HepG2 (cell line): ENCODE data around the gene DUSP9. TPM values are rescaled to one million over a fixed set of nuclear protein-coding genes. Genes with fewer than 3 reads are reported as not detected.

Experiments
- ATAC-seq: fragments of 200-7000 bp; cut with Tn5 transposase; 3 replicates; pipeline ENCODE4 v1.9.1; 2020; ENCODE audit warnings: mild to moderate bottlenecking, moderate library complexity
- BruUV-seq: library from RNA; stranded (reverse); fragments of 400-500 nt; replicated peaks from 2 replicates; lab custom pipeline; 2021; lab: Mats Ljungman, UMichigan
- CTCF ChIA-PET: fragments of 300-600 bp; formaldehyde crosslinking; extraction: SDS; loops from one replicate; lab custom pipeline; 2021; ENCODE audit warnings: low total read pairs, inconsistent platforms, low intra/inter-chr PET ratio; lab: Yijun Ruan, JAX
- POLR2A ChIA-PET: fragments of 350-600 bp; sonication (Branson Sonifier 250); formaldehyde crosslinking; loops from one replicate; lab custom pipeline; 2020; ENCODE audit warnings: antibody characterized with exemption, inconsistent platforms; lab: Yijun Ruan, JAX
- DNase-seq: peaks from one replicate; pipeline ENCODE4 v3.0.0-alpha.2; 2015; ENCODE audit warnings: low spot score
- FAIRE-seq: peaks from 3 replicates; lab custom pipeline; 2011; peaks lifted over from hg19 to GRCh38; lab: Jason Lieb, UNC
- H2AFZ ChIP-seq: one replicate; pipeline ENCODE4 v1.6.1; 2011; ENCODE audit warnings: low read length, inconsistent platforms
- H3K27ac ChIP-seq: fragments of 300-600 bp; 3 replicates; pipeline ENCODE4 v1.8.0; 2011; ENCODE audit warnings: mixed run types, mild to moderate bottlenecking, mixed read lengths, low read length, inconsistent platforms; ENCODE audit not compliant: insufficient read depth; ENCODE audit errors: extremely low read length
- H3K27me3 ChIP-seq, 2 experiments: fragments of 200-600 bp in 1 of 2; 2 replicates in 1 of 2; 3 replicates in 1 of 2; pipeline versions ENCODE4 v1.6.0 to v1.8.0; 2011; ENCODE audit warnings: low read length in 2 of 2, mild to moderate bottlenecking in 2 of 2, moderate library complexity in 2 of 2, inconsistent platforms in 1 of 2; ENCODE audit not compliant: insufficient read depth in 2 of 2, control insufficient read depth in 1 of 2
- H3K36me3 ChIP-seq, 2 experiments: fragments of 200-600 bp in 1 of 2; replicated peaks in 1 of 2; 2 replicates in 1 of 2; 3 replicates in 1 of 2; pipeline versions ENCODE4 v1.5.1 to v1.8.0; 2011; ENCODE audit warnings: low read length in 2 of 2, inconsistent platforms in 1 of 2; ENCODE audit not compliant: insufficient read depth in 2 of 2, control insufficient read depth in 1 of 2
- H3K4me1 ChIP-seq: 2 replicates; pipeline ENCODE4 v1.5.1; 2012; ENCODE audit warnings: low read length, inconsistent platforms; ENCODE audit not compliant: insufficient read depth
- H3K4me2 ChIP-seq: 2 replicates; pipeline ENCODE4 v1.6.0; 2011; ENCODE audit warnings: low read depth, low read length, inconsistent platforms
- H3K4me3 ChIP-seq, 3 experiments: fragments of 200-600 bp in 1 of 3; sonication (generic), shearing (Covaris generic) in 1 of 3; replicated peaks in 1 of 3; 2 replicates each; pipeline ENCODE4 v1.5.1; 2011 to 2016; ENCODE audit warnings: low read length in 3 of 3, inconsistent platforms in 2 of 3, low read depth in 2 of 3, mild to moderate bottlenecking in 2 of 3, control low read depth in 1 of 3, mixed read lengths in 1 of 3; ENCODE audit not compliant: insufficient read depth in 1 of 3
- H3K79me2 ChIP-seq: one replicate; pipeline ENCODE4 v1.6.1; 2011; ENCODE audit warnings: low read length, inconsistent platforms; ENCODE audit not compliant: insufficient read depth
- H3K9ac ChIP-seq: 2 replicates; pipeline ENCODE4 v1.6.0; 2011; ENCODE audit warnings: mild to moderate bottlenecking, low read depth, low read length, inconsistent platforms; ENCODE audit not compliant: insufficient read depth
- H3K9me3 ChIP-seq: 2 replicates; pipeline ENCODE4 v1.5.1; 2012; ENCODE audit warnings: mild to moderate bottlenecking, low read length
- H4K20me1 ChIP-seq: 2 replicates; pipeline ENCODE4 v1.6.0; 2011; ENCODE audit warnings: inconsistent platforms, mild to moderate bottlenecking, low read length, moderate library complexity; ENCODE audit not compliant: insufficient read depth
- CC2D1A ChIP-seq: sonication (generic); formaldehyde crosslinking; IDR thresholded peaks from 2 replicates; pipeline ENCODE4 v1.8.1; 2023; ENCODE audit warnings: mild to moderate bottlenecking, missing genetic modification reagents
- HNRNPUL1 ChIP-seq: fragments of 200-400 bp; formaldehyde crosslinking; IDR thresholded peaks from 2 replicates; pipeline ENCODE4 v1.6.1; 2017; ENCODE audit warnings: low read depth, mild to moderate bottlenecking, low read length, moderate library complexity
- IKZF4 ChIP-seq: sonication (generic); formaldehyde crosslinking; IDR thresholded peaks from 2 replicates; pipeline ENCODE4 v1.5.1; 2020; ENCODE audit warnings: borderline replicate concordance, mild to moderate bottlenecking, low read depth, missing genetic modification reagents; ENCODE audit errors: not compliant biosample characterization
- NFATC3 ChIP-seq: sonication (generic); formaldehyde crosslinking; IDR thresholded peaks from 2 replicates; pipeline ENCODE4 v1.5.1; 2020; ENCODE audit warnings: mild to moderate bottlenecking, missing genetic modification reagents
- POLR2A ChIP-seq, 2 experiments: IDR thresholded peaks; 2 replicates each; pipeline ENCODE4 v1.6.1; 2011; ENCODE audit warnings: low read depth in 2 of 2, low read length in 2 of 2, mild to moderate bottlenecking in 1 of 2, moderate library complexity in 1 of 2; ENCODE audit not compliant: insufficient read depth in 1 of 2
- SP5 ChIP-seq: IDR thresholded peaks from 2 replicates; pipeline ENCODE4 v1.6.1; 2016; ENCODE audit warnings: low read depth, borderline replicate concordance
- SRY ChIP-seq: sonication (generic); formaldehyde crosslinking; IDR thresholded peaks from 2 replicates; pipeline ENCODE4 v1.8.0; 2022; ENCODE audit warnings: mild to moderate bottlenecking, missing genetic modification reagents
- TAF15 ChIP-seq: fragments of 200-400 bp; formaldehyde crosslinking; IDR thresholded peaks from one replicate; pipeline ENCODE4 v1.6.1; 2018; ENCODE audit warnings: mild to moderate bottlenecking, low read depth, low read length; ENCODE audit not compliant: poor library complexity, severe bottlenecking
- TP53 ChIP-seq: sonication (generic); formaldehyde crosslinking; conservative IDR thresholded peaks from 2 replicates; pipeline ENCODE4 v1.4.0; 2020; ENCODE audit warnings: missing genetic modification reagents
- ZC3H4 ChIP-seq: sonication (generic); formaldehyde crosslinking; IDR thresholded peaks from 2 replicates; pipeline ENCODE4 v1.4.0; 2020; ENCODE audit warnings: missing genetic modification reagents, borderline replicate concordance
- ZNF143 ChIP-seq: sonication (generic); formaldehyde crosslinking; IDR thresholded peaks from 2 replicates; pipeline ENCODE4 v1.4.0; 2020; ENCODE audit warnings: missing genetic modification reagents
- ZNF274 ChIP-seq: sonication (generic); formaldehyde crosslinking; IDR thresholded peaks from 2 replicates; pipeline ENCODE4 v1.5.1; 2020; ENCODE audit warnings: mild to moderate bottlenecking, missing genetic modification reagents
- WGBS: methylation state at CpG from one replicate; pipeline ENCODE4 v1.1.6; 2017; ENCODE audit warnings: low lambda C conversion rate; 5-methylcytosine and 5-hydroxymethylcytosine counted together
- in situ Hi-C: cut with HindIII; loops from 2 replicates; pipeline ENCODE4 v1.10.0; 2017; ENCODE audit warnings: low pct_unique_long_range_greater_than_20kb; ENCODE audit not compliant: extremely low pct_ligation_motif_present
- intact Hi-C: fragments of 100-400 bp; cut with micrococcal nuclease; formaldehyde crosslinking; loops from one replicate; pipeline ENCODE4 v1.10.0; 2022; ENCODE audit not compliant: unreplicated experiment
- polyA plus RNA-seq, 8 experiments: library from polyadenylated mRNA; depleted of rRNA in 3 of 8; stranded (reverse) in 7 of 8; unstranded in 1 of 8; fragments of >200 nt; fragmentation: Illumina TruSeq in 4 of 8; extraction: Trizol in 4 of 8; gene quantifications; 2 replicates each; pipeline versions ENCODE4 v1.2.1 to v1.2.3, GENCODE V29; 2011 to 2016; ENCODE audit warnings: low read depth in 4 of 8, missing spikeins in 1 of 8, mixed read lengths in 1 of 8; ENCODE audit not compliant: insufficient read depth in 1 of 8
- total RNA-seq, 5 experiments: library from RNA; depleted of rRNA; stranded (reverse); fragments of >200 nt; fragmentation: Illumina TruSeq; extraction: Trizol; gene quantifications; 2 replicates each; pipeline ENCODE4 v1.2.3, GENCODE V29; 2016; ENCODE audit warnings: low read depth in 1 of 5
- TF ChIP-seq, protein P1 (sequence below): sonication (generic); formaldehyde crosslinking; IDR thresholded peaks from 2 replicates; pipeline ENCODE4 v1.4.0; 2020; ENCODE audit warnings: missing genetic modification reagents
- TF ChIP-seq, protein P2 (sequence below): sonication (generic); formaldehyde crosslinking; IDR thresholded peaks from 2 replicates; pipeline ENCODE4 v1.4.0; 2020; ENCODE audit warnings: missing genetic modification reagents

DUSP9 gene
- total and polyA plus RNA-seq, 2 of the 13 experiments (the other 11 are each of a cell fraction or from before 2014, with no cell fraction given), result 235 to 435 TPM

DNA sequence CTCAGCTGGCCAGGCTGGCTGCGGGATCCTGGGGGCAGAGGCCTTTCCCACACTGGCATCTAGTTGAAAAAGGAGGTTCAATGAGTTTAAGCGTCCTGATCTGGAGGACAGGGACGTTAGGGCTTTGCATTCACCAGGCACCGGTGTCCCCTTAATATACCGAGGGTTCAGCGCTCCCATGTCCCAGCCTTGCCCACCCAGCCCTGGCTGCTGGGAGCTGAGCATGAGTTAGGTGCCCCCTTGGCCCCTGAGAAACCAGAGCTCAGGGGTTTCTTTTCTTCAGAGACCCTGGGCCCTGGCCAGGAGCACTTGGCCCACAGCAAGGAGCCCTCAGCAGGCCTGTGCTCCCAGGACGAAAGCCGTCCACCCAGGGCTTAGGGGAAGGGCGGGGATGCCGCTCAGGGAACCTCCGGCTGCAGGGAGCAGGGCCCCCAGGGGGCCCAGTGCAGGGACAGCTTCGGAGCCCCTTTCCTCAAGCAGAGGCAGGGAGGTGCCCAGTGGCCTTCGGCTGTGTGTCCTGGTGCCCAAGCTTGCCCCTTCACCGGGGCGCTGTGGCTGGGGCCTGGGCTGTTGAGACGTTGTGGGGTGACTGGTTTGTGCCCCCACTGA lies 20.9 kb upstream of the DUSP9 start:
- FAIRE-seq (no peak), DNase-seq (no peak), ATAC-seq (peak; percentile 9)
- Histone ChIP-seq H3K27ac (peak overlapping the region; percentile 100), H3K36me3 (no peaks in the 10 kb centered on the region), H3K4me1 (peaks cover 96% of the 10 kb centered on the region), H3K9ac (peak overlapping the region; percentile 95), H3K4me2 (peak overlapping the region; percentile 91), H2AFZ (no peak overlapping the region), H3K4me3 (peak overlapping the region; percentile 46 to 77 (median 69); a peak in 5 of 6 replicates), H3K79me2 (peaks cover 22% of the 10 kb centered on the region), H3K27me3 (no peaks in the 10 kb centered on the region), H4K20me1 (no peaks in the 10 kb centered on the region), H3K9me3 (no peaks in the 10 kb centered on the region)
- POLR2A ChIA-PET, result interaction anchor here (0.9 to 11.8 kb wide), 8 partner anchors 7 to 302 kb away, joined by 3 to 596 read pairs (median 6); partner anchors contain the start of gene DUSP9
- CTCF ChIA-PET, result no interaction called here
- intact Hi-C loops (no loop called here), in situ Hi-C loops (no loop called here)
- BruUV-seq, result TSS peak; percentile 79
- no CpG with 5 or more reads among the region's 16 CpGs for WGBS
- TF ChIP-seq SP5 (CRISPR knock-in tag), result no peak
- TF ChIP-seq IKZF4 (CRISPR knock-in tag), result no peak
- TF ChIP-seq POLR2A (IDR thresholded peaks at IDR 0.05; ENCODE audit: insufficient read depth in 1 of 2, low read depth in 2 of 2, low read length in 2 of 2), result peak in 1 of 2 experiments; percentile 74; a peak in 2 of 4 replicates
- TF ChIP-seq HNRNPUL1, result no peak
- TF ChIP-seq CC2D1A (CRISPR knock-in tag), result no peak
- TF ChIP-seq, protein P1, sequence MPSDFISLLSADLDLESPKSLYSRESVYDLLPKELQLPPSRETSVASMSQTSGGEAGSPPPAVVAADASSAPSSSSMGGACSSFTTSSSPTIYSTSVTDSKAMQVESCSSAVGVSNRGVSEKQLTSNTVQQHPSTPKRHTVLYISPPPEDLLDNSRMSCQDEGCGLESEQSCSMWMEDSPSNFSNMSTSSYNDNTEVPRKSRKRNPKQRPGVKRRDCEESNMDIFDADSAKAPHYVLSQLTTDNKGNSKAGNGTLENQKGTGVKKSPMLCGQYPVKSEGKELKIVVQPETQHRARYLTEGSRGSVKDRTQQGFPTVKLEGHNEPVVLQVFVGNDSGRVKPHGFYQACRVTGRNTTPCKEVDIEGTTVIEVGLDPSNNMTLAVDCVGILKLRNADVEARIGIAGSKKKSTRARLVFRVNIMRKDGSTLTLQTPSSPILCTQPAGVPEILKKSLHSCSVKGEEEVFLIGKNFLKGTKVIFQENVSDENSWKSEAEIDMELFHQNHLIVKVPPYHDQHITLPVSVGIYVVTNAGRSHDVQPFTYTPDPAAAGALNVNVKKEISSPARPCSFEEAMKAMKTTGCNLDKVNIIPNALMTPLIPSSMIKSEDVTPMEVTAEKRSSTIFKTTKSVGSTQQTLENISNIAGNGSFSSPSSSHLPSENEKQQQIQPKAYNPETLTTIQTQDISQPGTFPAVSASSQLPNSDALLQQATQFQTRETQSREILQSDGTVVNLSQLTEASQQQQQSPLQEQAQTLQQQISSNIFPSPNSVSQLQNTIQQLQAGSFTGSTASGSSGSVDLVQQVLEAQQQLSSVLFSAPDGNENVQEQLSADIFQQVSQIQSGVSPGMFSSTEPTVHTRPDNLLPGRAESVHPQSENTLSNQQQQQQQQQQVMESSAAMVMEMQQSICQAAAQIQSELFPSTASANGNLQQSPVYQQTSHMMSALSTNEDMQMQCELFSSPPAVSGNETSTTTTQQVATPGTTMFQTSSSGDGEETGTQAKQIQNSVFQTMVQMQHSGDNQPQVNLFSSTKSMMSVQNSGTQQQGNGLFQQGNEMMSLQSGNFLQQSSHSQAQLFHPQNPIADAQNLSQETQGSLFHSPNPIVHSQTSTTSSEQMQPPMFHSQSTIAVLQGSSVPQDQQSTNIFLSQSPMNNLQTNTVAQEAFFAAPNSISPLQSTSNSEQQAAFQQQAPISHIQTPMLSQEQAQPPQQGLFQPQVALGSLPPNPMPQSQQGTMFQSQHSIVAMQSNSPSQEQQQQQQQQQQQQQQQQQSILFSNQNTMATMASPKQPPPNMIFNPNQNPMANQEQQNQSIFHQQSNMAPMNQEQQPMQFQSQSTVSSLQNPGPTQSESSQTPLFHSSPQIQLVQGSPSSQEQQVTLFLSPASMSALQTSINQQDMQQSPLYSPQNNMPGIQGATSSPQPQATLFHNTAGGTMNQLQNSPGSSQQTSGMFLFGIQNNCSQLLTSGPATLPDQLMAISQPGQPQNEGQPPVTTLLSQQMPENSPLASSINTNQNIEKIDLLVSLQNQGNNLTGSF (CRISPR knock-in tag), result 0 out of 2 replicates have a peak, but pooled peaks have one; percentile 18
- no peak for TF ChIP-seq ZNF274 (CRISPR knock-in tag)
- no peak for TF ChIP-seq TP53 (CRISPR knock-in tag)
- no peak for TF ChIP-seq ZNF143 (CRISPR knock-in tag)
- TF ChIP-seq, protein P2, sequence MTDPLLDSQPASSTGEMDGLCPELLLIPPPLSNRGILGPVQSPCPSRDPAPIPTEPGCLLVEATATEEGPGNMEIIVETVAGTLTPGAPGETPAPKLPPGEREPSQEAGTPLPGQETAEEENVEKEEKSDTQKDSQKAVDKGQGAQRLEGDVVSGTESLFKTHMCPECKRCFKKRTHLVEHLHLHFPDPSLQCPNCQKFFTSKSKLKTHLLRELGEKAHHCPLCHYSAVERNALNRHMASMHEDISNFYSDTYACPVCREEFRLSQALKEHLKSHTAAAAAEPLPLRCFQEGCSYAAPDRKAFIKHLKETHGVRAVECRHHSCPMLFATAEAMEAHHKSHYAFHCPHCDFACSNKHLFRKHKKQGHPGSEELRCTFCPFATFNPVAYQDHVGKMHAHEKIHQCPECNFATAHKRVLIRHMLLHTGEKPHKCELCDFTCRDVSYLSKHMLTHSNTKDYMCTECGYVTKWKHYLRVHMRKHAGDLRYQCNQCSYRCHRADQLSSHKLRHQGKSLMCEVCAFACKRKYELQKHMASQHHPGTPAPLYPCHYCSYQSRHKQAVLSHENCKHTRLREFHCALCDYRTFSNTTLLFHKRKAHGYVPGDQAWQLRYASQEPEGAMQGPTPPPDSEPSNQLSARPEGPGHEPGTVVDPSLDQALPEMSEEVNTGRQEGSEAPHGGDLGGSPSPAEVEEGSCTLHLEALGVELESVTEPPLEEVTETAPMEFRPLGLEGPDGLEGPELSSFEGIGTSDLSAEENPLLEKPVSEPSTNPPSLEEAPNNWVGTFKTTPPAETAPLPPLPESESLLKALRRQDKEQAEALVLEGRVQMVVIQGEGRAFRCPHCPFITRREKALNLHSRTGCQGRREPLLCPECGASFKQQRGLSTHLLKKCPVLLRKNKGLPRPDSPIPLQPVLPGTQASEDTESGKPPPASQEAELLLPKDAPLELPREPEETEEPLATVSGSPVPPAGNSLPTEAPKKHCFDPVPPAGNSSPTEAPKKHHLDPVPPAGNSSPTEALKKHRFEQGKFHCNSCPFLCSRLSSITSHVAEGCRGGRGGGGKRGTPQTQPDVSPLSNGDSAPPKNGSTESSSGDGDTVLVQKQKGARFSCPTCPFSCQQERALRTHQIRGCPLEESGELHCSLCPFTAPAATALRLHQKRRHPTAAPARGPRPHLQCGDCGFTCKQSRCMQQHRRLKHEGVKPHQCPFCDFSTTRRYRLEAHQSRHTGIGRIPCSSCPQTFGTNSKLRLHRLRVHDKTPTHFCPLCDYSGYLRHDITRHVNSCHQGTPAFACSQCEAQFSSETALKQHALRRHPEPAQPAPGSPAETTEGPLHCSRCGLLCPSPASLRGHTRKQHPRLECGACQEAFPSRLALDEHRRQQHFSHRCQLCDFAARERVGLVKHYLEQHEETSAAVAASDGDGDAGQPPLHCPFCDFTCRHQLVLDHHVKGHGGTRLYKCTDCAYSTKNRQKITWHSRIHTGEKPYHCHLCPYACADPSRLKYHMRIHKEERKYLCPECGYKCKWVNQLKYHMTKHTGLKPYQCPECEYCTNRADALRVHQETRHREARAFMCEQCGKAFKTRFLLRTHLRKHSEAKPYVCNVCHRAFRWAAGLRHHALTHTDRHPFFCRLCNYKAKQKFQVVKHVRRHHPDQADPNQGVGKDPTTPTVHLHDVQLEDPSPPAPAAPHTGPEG, result no peak
- no peak for TF ChIP-seq NFATC3
- peak; percentile 64 for TF ChIP-seq TAF15
- no peak for TF ChIP-seq SRY (CRISPR knock-in tag)
- TF ChIP-seq ZC3H4, result peak; percentile 93
